OCI-LY1 (cell line): ENCODE measurements around the gene DENND5B.

Experiments
- EZH2 ChIP-seq: fragments of 200-600 bp; sonication (generic), shearing (Covaris generic); IDR thresholded peaks from 2 replicates; pipeline ENCODE4 v1.8.0; 2017; ENCODE audit warnings: borderline replicate concordance, mixed run types, mild to moderate bottlenecking, antibody characterized with exemption, low read length, moderate library complexity, mixed read lengths
- TF ChIP-seq, protein P1 (sequence below): fragments of 200-600 bp; sonication (generic), shearing (Covaris generic); IDR thresholded peaks from 2 replicates; pipeline ENCODE4 v1.5.1; 2017; ENCODE audit warnings: mild to moderate bottlenecking, antibody characterized with exemption, low read length, moderate library complexity, mixed read lengths

- TF ChIP-seq, protein P1, sequence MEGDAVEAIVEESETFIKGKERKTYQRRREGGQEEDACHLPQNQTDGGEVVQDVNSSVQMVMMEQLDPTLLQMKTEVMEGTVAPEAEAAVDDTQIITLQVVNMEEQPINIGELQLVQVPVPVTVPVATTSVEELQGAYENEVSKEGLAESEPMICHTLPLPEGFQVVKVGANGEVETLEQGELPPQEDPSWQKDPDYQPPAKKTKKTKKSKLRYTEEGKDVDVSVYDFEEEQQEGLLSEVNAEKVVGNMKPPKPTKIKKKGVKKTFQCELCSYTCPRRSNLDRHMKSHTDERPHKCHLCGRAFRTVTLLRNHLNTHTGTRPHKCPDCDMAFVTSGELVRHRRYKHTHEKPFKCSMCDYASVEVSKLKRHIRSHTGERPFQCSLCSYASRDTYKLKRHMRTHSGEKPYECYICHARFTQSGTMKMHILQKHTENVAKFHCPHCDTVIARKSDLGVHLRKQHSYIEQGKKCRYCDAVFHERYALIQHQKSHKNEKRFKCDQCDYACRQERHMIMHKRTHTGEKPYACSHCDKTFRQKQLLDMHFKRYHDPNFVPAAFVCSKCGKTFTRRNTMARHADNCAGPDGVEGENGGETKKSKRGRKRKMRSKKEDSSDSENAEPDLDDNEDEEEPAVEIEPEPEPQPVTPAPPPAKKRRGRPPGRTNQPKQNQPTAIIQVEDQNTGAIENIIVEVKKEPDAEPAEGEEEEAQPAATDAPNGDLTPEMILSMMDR = no peak
- TF ChIP-seq EZH2 = no peak
Observed at GRCh38 chr12:31390991-31391390, 199.9 kb downstream of the DENND5B start.
